Measurements from ENCODE around the gene FADS2. TPM values are rescaled to one million over a fixed set of nuclear protein-coding genes. Genes with fewer than 3 reads are reported as not detected.

The FADS2 gene
- total and polyA plus RNA-seq, 2 of the 13 experiments (the other 11 are each of a cell fraction or from before 2014, with no cell fraction given): 90.1 to 124 TPM

DNA sequence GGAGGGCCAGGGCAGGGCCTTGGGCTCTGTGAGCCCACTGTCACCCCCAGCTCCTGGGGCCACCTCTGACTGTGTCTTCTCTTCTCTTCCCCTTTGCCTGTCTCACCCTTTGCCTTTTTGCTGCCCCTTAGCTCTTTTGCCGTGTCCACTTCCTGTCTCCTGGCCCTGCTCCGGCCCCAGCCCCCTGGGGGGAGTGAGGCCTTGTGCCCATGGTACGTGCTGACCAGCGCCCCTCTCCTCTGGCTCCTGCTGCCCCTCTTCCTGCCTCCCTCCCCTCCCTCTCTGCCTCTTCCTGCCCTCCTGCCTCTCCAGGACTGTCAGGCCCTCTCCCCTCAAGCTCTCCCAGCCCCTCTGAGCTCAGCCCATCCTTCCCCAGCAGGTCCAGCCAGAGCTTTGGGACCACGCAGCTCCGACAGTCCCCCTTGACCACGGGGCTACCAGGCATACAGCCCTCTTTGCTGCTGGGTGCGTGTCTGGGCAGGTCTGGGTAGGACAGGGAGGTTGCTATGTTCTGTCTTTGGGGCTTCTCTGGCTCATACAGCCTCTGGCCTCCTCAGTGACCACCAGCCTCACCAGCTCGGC lies 47.4 kb upstream of the FADS2 start:
- ChIA-PET CTCF (ENCODE audit: low intra/inter-chr PET ratio, low total read pairs) (no interaction called here), POLR2A (interaction anchor here (1.2 kb wide), 1 partner anchor 11 kb away, joined by 4 read pairs; no protein-coding TSS in a partner anchor)
- ATAC-seq: no peak
- Histone ChIP-seq H3K4me3 (replicated peaks in 1 of 3; ENCODE audit: insufficient read depth in 1 of 3, low read depth in 2 of 3, low read length in 3 of 3) (no peak overlapping the region), H4K20me1 (ENCODE audit: insufficient read depth, low read length) (no peaks in the 10 kb centered on the region), H2AFZ (ENCODE audit: low read length) (no peak overlapping the region), H3K27ac (ENCODE audit: extremely low read length, insufficient read depth, low read length) (no peak overlapping the region), H3K27me3 (ENCODE audit: control insufficient read depth in 1 of 2, insufficient read depth in 2 of 2, low read length in 2 of 2) (no peaks in the 10 kb centered on the region), H3K4me1 (ENCODE audit: insufficient read depth, low read length) (no peaks in the 10 kb centered on the region), H3K9ac (ENCODE audit: insufficient read depth, low read depth, low read length) (no peak overlapping the region), H3K4me2 (ENCODE audit: low read depth, low read length) (no peak overlapping the region), H3K36me3 (replicated peaks in 1 of 2; ENCODE audit: control insufficient read depth in 1 of 2, insufficient read depth in 2 of 2, low read length in 2 of 2) (peaks cover 39 to 76% of the 10 kb centered on the region in 2 experiments; a peak in 4 of 5 replicates), H3K79me2 (ENCODE audit: insufficient read depth, low read length) (no peaks in the 10 kb centered on the region), H3K9me3 (ENCODE audit: low read length) (no peaks in the 10 kb centered on the region)
- BruUV-seq (replicated peaks): no TSS peak
- FAIRE-seq: no peak
- in situ Hi-C loops (cut with HindIII; ENCODE audit: extremely low pct_ligation_motif_present, low pct_unique_long_range_greater_than_20kb) (loop anchor here (5.0 kb wide), 1 partner anchor 33 kb away; no protein-coding TSS in a partner anchor), intact Hi-C loops (cut with micrococcal nuclease; ENCODE audit: unreplicated experiment) (no loop called here)
- 96% methylated on average over 8 of the region's 9 CpGs for WGBS (ENCODE audit: low lambda C conversion rate)
- no peak for DNase-seq (ENCODE audit: low spot score)
- TF ChIP-seq ZNF737 (CRISPR knock-in tag; IDR thresholded peaks at IDR 0.05; ENCODE audit: borderline replicate concordance) (no peak), POGZ (CRISPR knock-in tag; IDR thresholded peaks at IDR 0.05) (no peak), ZNF878 (CRISPR knock-in tag; IDR thresholded peaks at IDR 0.05) (no peak), MIER2 (CRISPR knock-in tag; IDR thresholded peaks at IDR 0.05) (no peak), ZNF124 (CRISPR knock-in tag; IDR thresholded peaks at IDR 0.05) (no peak), GLI4 (CRISPR knock-in tag; IDR thresholded peaks at IDR 0.05; ENCODE audit: borderline replicate concordance) (no peak), E2F2 (CRISPR knock-in tag; IDR thresholded peaks at IDR 0.05; ENCODE audit: borderline replicate concordance) (no peak), ADNP (CRISPR knock-in tag; IDR thresholded peaks at IDR 0.05) (no peak), ZFP37 (CRISPR knock-in tag; IDR thresholded peaks at IDR 0.05; ENCODE audit: borderline replicate concordance) (no peak), RORA (CRISPR knock-in tag; IDR thresholded peaks at IDR 0.05) (no peak), ZNF143 (CRISPR knock-in tag; IDR thresholded peaks at IDR 0.05) (no peak), ZNF264 (CRISPR knock-in tag; IDR thresholded peaks at IDR 0.05) (no peak)
- TF ChIP-seq, protein P1, sequence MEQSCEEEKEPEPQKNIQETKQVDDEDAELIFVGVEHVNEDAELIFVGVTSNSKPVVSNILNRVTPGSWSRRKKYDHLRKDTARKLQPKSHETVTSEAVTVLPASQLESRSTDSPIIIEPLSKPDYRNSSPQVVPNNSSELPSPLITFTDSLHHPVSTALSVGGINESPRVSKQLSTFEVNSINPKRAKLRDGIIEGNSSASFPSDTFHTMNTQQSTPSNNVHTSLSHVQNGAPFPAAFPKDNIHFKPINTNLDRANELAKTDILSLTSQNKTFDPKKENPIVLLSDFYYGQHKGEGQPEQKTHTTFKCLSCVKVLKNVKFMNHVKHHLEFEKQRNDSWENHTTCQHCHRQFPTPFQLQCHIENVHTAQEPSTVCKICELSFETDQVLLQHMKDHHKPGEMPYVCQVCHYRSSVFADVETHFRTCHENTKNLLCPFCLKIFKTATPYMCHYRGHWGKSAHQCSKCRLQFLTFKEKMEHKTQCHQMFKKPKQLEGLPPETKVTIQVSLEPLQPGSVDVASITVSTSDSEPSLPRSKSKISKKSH (CRISPR knock-in tag; IDR thresholded peaks at IDR 0.05; ENCODE audit: borderline replicate concordance): no peak
- TF ChIP-seq, protein P2, sequence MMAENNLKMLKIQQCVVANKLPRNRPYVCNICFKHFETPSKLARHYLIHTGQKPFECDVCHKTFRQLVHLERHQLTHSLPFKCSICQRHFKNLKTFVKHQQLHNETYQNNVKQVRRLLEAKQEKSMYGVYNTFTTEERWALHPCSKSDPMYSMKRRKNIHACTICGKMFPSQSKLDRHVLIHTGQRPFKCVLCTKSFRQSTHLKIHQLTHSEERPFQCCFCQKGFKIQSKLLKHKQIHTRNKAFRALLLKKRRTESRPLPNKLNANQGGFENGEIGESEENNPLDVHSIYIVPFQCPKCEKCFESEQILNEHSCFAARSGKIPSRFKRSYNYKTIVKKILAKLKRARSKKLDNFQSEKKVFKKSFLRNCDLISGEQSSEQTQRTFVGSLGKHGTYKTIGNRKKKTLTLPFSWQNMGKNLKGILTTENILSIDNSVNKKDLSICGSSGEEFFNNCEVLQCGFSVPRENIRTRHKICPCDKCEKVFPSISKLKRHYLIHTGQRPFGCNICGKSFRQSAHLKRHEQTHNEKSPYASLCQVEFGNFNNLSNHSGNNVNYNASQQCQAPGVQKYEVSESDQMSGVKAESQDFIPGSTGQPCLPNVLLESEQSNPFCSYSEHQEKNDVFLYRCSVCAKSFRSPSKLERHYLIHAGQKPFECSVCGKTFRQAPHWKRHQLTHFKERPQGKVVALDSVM (CRISPR knock-in tag; IDR thresholded peaks at IDR 0.05): no peak
- TF ChIP-seq, protein P3, sequence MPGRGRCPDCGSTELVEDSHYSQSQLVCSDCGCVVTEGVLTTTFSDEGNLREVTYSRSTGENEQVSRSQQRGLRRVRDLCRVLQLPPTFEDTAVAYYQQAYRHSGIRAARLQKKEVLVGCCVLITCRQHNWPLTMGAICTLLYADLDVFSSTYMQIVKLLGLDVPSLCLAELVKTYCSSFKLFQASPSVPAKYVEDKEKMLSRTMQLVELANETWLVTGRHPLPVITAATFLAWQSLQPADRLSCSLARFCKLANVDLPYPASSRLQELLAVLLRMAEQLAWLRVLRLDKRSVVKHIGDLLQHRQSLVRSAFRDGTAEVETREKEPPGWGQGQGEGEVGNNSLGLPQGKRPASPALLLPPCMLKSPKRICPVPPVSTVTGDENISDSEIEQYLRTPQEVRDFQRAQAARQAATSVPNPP (CRISPR knock-in tag; IDR thresholded peaks at IDR 0.05): no peak
- TF ChIP-seq, protein P4, sequence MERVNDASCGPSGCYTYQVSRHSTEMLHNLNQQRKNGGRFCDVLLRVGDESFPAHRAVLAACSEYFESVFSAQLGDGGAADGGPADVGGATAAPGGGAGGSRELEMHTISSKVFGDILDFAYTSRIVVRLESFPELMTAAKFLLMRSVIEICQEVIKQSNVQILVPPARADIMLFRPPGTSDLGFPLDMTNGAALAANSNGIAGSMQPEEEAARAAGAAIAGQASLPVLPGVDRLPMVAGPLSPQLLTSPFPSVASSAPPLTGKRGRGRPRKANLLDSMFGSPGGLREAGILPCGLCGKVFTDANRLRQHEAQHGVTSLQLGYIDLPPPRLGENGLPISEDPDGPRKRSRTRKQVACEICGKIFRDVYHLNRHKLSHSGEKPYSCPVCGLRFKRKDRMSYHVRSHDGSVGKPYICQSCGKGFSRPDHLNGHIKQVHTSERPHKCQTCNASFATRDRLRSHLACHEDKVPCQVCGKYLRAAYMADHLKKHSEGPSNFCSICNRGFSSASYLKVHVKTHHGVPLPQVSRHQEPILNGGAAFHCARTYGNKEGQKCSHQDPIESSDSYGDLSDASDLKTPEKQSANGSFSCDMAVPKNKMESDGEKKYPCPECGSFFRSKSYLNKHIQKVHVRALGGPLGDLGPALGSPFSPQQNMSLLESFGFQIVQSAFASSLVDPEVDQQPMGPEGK (CRISPR knock-in tag; IDR thresholded peaks at IDR 0.05): no peak

Measured in HepG2 (cell line).